WI38 (cell line): ENCODE data around the gene EMC9.

ENCODE experiments used
- H3K4me3 ChIP-seq: 2 replicates; pipeline ENCODE4 v1.5.1; 2011; ENCODE audit warnings: low read depth, mild to moderate bottlenecking, control low read depth, low read length
- CTCF ChIP-seq: IDR thresholded peaks from 2 replicates; pipeline ENCODE4 v1.5.1; 2012; ENCODE audit warnings: low read depth, mild to moderate bottlenecking, control low read depth, low read length

Gene EMC9

DNA sequence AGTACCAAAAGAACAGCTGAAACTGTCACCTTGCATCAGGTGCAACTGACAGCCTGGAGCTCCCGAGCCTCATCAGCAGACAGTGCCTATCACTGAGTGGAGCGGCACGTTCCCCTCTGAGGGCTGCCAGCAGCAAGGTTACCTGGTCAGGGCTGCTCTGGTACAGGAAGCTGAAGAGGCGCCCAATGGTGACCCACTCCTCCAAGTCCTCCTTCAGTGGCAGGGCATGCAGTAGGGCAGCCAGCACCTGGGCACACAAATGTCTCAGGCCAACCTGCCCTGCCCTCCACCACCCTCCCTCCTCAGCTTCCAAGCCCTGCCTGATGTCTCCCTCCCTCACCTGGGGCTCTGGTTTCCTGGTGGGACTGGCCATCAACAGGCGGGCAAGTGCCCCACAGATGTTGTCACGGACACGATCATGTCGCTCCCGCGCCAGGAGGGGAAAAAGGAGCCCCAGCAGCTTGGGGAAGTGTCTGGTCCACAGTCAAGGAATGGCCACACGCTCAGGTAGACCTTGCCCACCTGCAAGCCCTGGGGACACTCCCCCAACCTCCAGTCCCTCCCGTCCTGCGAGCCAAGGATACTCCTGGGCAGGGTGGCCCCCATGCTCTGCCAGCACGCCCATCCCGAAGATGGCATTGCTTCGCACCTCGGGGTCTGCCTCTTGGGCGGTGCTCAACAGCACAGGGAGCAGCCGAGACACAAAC lies 40.1 kb upstream of the EMC9 start:
- no peak for TF ChIP-seq CTCF
- no peak overlapping the region for H3K4me3 ChIP-seq

DNA sequence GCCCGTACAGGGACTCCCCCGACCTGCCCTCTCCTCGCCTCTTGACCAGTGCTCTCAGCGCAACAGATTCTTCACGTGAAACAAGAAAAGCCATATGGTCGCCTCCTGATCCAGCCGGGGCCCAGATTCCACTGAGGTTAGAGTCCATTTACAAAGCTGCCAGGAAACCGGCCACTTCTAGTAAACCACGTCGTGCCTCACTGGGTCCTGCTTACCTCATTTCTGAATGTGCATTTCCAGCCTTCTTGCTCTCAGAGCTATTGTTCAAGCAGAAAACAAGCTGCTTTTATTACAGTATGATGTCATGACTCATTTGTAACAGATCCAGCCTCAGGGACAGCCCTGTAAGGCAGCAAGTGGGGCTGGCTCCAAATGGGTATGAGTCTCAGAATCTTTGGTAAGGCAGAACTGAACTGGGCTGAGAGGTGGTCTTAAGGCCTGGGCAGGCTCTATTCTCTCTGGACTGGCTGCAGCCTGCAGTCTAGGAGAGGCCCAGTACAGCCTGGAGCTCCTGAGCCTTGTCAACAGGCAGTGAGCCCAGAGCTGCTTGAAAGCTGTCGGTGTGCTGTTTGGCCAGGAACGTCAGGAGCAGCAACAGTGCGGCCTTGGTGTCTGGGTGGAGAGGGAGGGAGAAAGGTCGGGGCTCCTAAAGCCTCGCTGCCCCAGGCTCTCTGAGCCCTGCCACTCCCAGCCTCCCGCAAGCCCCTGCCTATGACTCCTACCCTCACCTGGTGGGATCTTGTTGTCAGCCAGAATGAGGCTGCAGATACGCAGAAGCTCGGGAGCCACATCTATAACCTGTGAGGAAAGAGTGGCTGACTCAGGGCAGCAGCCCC lies 38.8 kb upstream of the EMC9 start:
- H3K4me3 ChIP-seq, result no peak overlapping the region
- TF ChIP-seq CTCF, result no peak

DNA sequence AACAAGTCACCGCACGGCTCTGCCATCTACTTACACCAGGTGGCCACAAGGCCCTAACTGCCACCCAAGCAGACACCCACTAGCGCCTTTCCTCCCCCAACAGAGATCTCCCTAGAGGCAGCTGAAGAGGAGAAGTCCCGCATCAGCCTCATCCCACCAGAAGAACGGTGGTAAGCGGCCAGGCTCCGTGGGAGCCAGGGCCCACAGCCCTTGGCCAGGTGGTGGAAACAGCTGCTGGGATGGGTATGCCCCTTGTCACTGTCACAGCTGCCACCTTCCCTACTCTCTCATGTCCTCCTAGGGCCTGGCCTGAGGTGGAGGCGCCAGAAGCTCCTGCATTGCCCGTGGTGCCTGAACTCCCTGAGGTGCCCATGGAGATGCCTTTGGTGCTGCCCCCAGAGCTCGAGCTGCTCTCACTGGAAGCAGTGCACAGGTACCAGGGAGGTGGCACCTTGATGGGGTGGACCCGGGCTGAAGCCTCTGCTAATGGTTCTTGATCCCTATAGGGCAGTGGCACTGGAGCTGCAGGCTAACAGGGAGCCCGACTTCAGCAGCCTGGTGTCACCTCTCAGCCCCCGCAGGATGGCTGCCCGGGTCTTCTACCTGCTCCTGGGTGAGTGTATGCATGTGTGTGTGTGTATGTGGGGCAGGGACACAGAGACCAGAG lies 38.0 kb upstream of the EMC9 start:
- no peak for TF ChIP-seq CTCF
- no peak overlapping the region for H3K4me3 ChIP-seq

DNA sequence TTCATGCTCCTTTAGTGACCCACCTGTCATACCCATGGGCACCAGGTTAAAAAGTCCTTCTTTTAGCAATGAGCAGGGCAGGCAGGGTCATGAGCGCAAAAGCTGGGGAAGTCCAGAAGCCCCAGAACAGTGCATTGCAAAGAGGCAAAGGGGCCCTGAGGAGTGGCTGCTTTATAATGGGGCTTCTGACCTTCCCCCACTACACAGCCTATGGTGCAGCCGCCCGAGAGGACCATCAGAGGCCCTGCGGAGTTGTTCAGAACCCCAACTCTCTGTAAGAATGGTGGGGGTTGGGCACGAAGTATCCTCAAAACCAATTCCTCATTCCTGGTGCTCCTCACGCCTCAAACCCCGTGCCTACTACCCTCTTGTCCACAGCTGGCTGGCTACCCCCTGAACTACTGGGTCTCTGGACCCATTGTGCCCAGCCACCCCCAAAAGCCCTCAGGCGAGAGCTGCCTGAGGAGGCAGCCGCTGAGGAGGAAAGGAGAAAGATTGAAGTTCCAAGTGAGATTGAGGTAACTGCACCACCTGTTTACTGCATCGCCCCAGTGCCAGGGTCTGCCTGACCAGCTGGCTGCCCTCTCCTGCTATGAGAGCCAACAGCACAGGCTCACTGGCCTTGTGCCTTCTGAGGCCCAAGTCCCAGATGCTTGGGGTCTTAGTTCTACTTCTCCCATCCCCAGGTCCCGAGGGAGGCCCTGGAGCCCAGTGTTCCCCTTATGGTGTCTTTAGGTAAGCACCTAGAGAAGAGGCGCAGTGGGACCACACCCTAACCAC lies 37.2 kb upstream of the EMC9 start:
- no peak for TF ChIP-seq CTCF
- no peak overlapping the region for H3K4me3 ChIP-seq

- TF ChIP-seq CTCF, result no peak
- H3K4me3 ChIP-seq, result no peak overlapping the region
These were observed 36.5 kb upstream of the EMC9 start for GRCh38 chr14:24177891-24178290.

GRCh38 chr14:24177041-24177825 lies 35.8 kb upstream of the EMC9 start:
- H3K4me3 ChIP-seq, result no peak overlapping the region
- TF ChIP-seq CTCF, result no peak
